ENCODE measurements around the gene CLDN22.

CLDN22 gene

GRCh38 chr4:183287677-183288076, 32.4 kb downstream of the CLDN22 start:
- Histone ChIP-seq H3K27me3 (ENCODE audit: insufficient read depth, low read depth) (no peaks in the 10 kb centered on the region), H3K4me2 (no peak overlapping the region), H3K79me2 (ENCODE audit: insufficient read depth, low read depth) (no peaks in the 10 kb centered on the region), H3K4me3 (IDR thresholded peaks at IDR 0.05; ENCODE audit: insufficient read depth, low read depth, low read length) (no peak overlapping the region), H3K27ac (no peak overlapping the region), H3K4me1 (ENCODE audit: low read depth, poor library complexity, severe bottlenecking) (no peaks in the 10 kb centered on the region), H3K9ac (no peak overlapping the region), H3K36me3 (ENCODE audit: insufficient read depth) (no peaks in the 10 kb centered on the region), H4K20me1 (ENCODE audit: insufficient read depth) (no peaks in the 10 kb centered on the region), H2AFZ (ENCODE audit: low read depth) (no peak overlapping the region)
- TF ChIP-seq, protein P1, sequence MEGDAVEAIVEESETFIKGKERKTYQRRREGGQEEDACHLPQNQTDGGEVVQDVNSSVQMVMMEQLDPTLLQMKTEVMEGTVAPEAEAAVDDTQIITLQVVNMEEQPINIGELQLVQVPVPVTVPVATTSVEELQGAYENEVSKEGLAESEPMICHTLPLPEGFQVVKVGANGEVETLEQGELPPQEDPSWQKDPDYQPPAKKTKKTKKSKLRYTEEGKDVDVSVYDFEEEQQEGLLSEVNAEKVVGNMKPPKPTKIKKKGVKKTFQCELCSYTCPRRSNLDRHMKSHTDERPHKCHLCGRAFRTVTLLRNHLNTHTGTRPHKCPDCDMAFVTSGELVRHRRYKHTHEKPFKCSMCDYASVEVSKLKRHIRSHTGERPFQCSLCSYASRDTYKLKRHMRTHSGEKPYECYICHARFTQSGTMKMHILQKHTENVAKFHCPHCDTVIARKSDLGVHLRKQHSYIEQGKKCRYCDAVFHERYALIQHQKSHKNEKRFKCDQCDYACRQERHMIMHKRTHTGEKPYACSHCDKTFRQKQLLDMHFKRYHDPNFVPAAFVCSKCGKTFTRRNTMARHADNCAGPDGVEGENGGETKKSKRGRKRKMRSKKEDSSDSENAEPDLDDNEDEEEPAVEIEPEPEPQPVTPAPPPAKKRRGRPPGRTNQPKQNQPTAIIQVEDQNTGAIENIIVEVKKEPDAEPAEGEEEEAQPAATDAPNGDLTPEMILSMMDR (conservative IDR thresholded peaks at IDR 0.05; ENCODE audit: low read depth, low read length): no peak

DNA sequence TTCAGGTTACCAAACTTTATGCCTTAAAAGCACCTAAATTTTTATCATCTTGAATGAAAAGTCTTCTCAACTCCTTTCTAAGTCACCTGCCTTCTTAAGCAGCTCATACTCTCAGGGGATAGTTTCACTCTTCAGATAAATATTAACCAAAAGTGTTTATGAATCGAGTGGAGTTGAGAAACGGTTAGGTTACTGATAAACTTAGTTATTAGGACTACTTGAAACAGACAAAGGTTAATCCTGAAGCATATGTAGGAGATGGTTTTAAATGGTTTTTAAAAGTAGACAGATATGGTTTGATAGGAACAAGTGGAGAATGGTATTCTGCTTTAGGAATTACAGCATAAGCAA, 32.8 kb downstream of the CLDN22 start:
- H3K27me3 ChIP-seq (ENCODE audit: insufficient read depth, low read depth): no peaks in the 10 kb centered on the region
- H3K4me3 ChIP-seq (IDR thresholded peaks at IDR 0.05; ENCODE audit: insufficient read depth, low read depth, low read length): no peak overlapping the region
- no peaks in the 10 kb centered on the region for H3K79me2 ChIP-seq (ENCODE audit: insufficient read depth, low read depth)
- no peak overlapping the region for H2AFZ ChIP-seq (ENCODE audit: low read depth)
- TF ChIP-seq, protein P1 (conservative IDR thresholded peaks at IDR 0.05; ENCODE audit: low read depth, low read length): no peak
- H3K4me1 ChIP-seq (ENCODE audit: low read depth, poor library complexity, severe bottlenecking): no peaks in the 10 kb centered on the region
- no peak overlapping the region for H3K27ac ChIP-seq
- H3K9ac ChIP-seq: no peak overlapping the region
- no peaks in the 10 kb centered on the region for H3K36me3 ChIP-seq (ENCODE audit: insufficient read depth)
- H4K20me1 ChIP-seq (ENCODE audit: insufficient read depth): no peaks in the 10 kb centered on the region
- no peak overlapping the region for H3K4me2 ChIP-seq

GRCh38 chr4:183286590-183287308, 33.3 kb downstream of the CLDN22 start:
- H4K20me1 ChIP-seq (ENCODE audit: insufficient read depth): no peaks in the 10 kb centered on the region
- H3K4me2 ChIP-seq: no peak overlapping the region
- H3K4me1 ChIP-seq (ENCODE audit: low read depth, poor library complexity, severe bottlenecking): no peaks in the 10 kb centered on the region
- no peaks in the 10 kb centered on the region for H3K79me2 ChIP-seq (ENCODE audit: insufficient read depth, low read depth)
- no peak overlapping the region for H3K27ac ChIP-seq
- TF ChIP-seq, protein P1 (conservative IDR thresholded peaks at IDR 0.05; ENCODE audit: low read depth, low read length): no peak
- no peaks in the 10 kb centered on the region for H3K36me3 ChIP-seq (ENCODE audit: insufficient read depth)
- H2AFZ ChIP-seq (ENCODE audit: low read depth): no peak overlapping the region
- no peaks in the 10 kb centered on the region for H3K27me3 ChIP-seq (ENCODE audit: insufficient read depth, low read depth)
- no peak overlapping the region for H3K9ac ChIP-seq
- no peak overlapping the region for H3K4me3 ChIP-seq (IDR thresholded peaks at IDR 0.05; ENCODE audit: insufficient read depth, low read depth, low read length)

DNA sequence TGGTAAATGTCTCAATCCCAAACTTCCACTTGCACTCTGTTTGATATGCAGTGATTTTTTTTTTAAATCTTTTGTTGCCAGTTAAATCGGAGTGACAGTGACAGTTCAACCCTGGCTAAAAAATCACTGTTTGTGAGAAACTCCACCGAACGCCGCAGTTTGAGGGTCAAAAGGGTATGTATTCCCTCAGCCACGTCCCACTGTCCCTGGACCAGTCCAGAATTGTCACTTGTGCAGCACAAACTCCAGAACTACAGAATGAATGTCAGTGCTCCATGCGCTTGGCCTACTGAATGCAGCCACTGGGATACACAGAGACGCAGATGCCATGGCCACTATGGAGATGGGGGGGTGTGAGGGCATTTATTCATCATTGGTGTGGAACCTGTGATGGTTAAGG, 34.2 kb downstream of the CLDN22 start:
- no peaks in the 10 kb centered on the region for H3K4me1 ChIP-seq (ENCODE audit: low read depth, poor library complexity, severe bottlenecking)
- no peak overlapping the region for H3K4me2 ChIP-seq
- H3K27me3 ChIP-seq (ENCODE audit: insufficient read depth, low read depth): no peaks in the 10 kb centered on the region
- no peaks in the 10 kb centered on the region for H4K20me1 ChIP-seq (ENCODE audit: insufficient read depth)
- no peak overlapping the region for H3K27ac ChIP-seq
- TF ChIP-seq, protein P1 (conservative IDR thresholded peaks at IDR 0.05; ENCODE audit: low read depth, low read length): no peak
- H3K79me2 ChIP-seq (ENCODE audit: insufficient read depth, low read depth): no peaks in the 10 kb centered on the region
- H3K9ac ChIP-seq: no peak overlapping the region
- H3K36me3 ChIP-seq (ENCODE audit: insufficient read depth): no peaks in the 10 kb centered on the region
- H3K4me3 ChIP-seq (IDR thresholded peaks at IDR 0.05; ENCODE audit: insufficient read depth, low read depth, low read length): no peak overlapping the region
- H2AFZ ChIP-seq (ENCODE audit: low read depth): no peak overlapping the region

All from KMS-11 (cell line).